ENCODE results near the gene OVAAL.
"Not testable (repeated sequence)": the region's sequence is repeated elsewhere in the genome, so short reads cannot be mapped to it uniquely, and the experiment has no call there.

The OVAAL gene

GRCh38 chr1:180540697-180541594, 17.8 kb upstream of the OVAAL start:
- no peak for DNase-seq (ENCODE audit: low read depth in 2 of 2)

GRCh38 chr1:180542113-180542837, 16.5 kb upstream of the OVAAL start:
- DNase-seq (ENCODE audit: low read depth in 2 of 2) = no peak

DNA sequence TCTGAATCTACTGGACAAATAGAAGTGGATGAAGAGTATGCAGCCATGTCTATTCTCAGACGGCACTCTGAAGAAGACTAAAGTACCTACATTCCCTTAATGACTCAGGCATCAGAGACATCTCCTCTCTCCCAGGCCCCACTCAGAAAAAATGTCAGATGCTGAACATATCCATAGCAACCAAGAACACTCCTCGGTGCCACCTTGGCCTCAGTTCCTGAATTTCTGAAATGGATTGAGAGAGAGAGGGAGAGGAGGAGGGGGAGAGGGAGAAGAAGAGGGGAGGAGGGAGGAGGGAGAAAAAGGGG, 16.0 kb upstream of the OVAAL start:
- no peak for DNase-seq (ENCODE audit: low read depth in 2 of 2)

DNA sequence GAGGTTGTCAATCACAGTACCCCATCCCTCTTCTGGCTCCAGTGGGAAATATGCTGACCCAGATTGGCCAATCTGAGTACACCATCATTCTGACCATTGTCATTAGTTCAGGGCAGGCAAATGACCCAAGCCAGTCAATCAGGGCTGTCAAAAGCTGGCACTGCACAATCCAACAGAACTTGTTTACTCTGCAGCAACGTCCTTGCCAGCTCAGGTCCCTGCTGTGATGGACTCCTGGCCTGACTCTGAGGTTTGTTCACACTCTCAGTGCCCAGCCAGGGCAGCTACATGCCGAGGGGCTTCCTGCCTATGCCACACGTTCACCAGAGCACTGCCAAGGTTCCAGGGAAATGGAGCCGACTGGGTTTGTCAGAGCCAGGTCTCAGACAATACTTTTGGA, 14.7 kb upstream of the OVAAL start:
- DNase-seq (ENCODE audit: low read depth in 2 of 2) = no peak

GRCh38 chr1:180545991-180546390, 12.8 kb upstream of the OVAAL start:
- no peak for DNase-seq (ENCODE audit: low read depth in 2 of 2)

DNA sequence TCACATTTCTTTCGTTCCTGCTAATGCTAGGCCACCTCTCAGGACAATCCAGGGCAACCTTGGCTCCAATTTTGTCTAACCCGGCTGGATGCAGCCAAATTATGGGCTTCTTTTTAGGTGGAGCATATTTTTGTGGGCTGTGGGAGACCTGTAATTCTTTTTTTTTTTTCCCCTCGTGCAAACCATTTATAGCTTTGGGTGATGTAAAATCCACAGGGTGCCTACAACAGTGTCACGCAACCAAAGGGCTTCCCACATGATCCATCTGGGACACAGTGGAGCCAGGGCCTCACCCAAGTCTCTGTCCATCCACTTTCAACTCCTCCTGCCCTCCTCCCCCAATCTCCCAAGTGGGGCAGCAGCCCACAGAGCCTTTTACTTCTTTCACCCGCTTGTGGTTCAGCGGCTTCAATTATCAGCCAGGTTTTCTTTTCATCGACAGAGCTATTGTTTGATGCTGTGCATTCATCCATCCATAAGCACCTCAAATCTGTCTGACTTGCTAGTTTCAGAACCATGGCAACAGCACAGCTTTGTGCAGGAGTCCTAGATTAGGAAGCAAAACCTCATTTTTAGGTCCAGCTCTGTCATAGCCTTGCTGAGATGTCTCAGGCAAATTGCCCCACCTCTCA, 10.0 kb upstream of the OVAAL start:
- no peak for DNase-seq (ENCODE audit: low read depth in 2 of 2)

- not testable (repeated sequence) for DNase-seq (ENCODE audit: low read depth in 2 of 2)
These were observed 9.0 kb upstream of the OVAAL start for GRCh38 chr1:180549770-180550169.

DNA sequence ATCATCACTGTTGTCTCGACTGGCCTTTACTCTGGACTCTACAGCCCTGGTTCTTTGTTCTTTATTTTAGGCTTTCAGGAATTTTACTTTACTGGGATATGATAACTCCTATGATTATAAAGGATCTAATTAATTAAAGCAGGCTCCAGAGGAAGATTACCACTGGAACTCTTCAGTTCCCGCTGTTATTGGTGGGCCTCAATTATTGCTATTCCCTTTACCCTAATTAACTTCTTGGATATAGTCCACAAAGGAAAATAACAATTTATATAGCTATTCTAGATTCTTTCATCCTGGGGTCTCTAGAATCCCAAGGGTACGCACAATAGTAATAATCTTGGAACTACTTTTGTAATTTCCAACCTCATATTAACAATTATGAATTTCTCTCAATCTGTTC, 8.5 kb upstream of the OVAAL start:
- DNase-seq (ENCODE audit: low read depth in 2 of 2) = no peak

DNA sequence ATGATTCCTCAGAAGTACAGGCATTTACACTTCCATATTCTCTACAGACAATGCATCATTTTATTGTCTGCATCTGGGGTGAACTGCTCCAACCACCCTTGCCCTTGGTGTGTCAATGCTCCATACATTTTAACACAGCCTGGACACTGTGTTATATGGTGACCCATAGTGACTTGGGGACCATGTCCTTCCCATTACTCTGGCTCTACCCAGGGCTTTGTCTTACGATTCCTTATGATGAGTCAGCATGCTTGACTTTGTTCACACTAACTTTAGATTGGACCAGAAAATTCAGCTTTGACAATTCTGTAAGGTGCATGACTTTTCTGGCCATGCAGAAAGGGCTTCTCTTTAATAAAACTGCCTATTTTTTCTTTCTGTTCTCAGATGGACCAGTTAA, 6.8 kb upstream of the OVAAL start:
- no peak for DNase-seq (ENCODE audit: low read depth in 2 of 2)

DNA sequence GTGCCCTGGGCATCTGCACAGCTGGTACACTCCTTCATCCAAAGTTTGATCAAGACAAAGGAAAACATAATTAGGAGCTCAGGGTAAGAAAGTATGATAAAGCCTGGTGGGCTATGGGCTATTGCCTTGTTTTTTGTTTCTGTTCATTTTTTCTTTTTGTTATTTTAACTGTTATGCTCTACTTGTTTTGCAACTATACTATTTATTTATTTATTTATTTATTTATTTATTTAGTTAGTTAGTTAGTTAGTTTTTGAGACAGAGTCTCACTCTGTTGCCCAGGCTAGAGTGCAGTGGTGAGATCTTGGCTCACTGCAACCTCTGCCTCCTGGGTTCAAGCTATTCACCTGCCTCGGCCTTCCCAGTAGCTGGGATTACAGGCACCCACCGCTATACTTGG, 5.7 kb upstream of the OVAAL start:
- DNase-seq (ENCODE audit: low read depth in 2 of 2) = not testable (repeated sequence)

DNA sequence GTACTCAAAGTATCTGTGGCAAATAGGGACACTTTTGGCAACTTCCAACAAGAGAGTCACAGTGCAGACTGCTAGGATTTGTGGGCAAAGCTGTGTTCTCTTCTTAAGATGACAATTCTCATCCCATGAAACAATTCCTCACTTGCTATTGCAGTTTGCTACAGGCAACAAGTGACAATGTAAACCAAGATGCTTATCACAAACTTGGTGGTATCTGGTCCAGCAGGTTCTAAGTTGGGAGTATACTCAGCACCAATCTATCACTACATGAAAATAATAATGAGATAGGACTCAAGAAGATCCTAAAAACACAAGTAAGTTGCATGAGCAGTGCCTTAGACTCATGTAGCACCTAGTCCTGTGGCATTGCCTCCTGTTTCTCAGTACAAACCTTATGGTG, 3.4 kb upstream of the OVAAL start:
- no peak for DNase-seq (ENCODE audit: low read depth in 2 of 2)

GRCh38 chr1:180560200-180560867, 1.6 kb downstream of the OVAAL start:
- no peak for DNase-seq (ENCODE audit: low read depth in 2 of 2)

DNA sequence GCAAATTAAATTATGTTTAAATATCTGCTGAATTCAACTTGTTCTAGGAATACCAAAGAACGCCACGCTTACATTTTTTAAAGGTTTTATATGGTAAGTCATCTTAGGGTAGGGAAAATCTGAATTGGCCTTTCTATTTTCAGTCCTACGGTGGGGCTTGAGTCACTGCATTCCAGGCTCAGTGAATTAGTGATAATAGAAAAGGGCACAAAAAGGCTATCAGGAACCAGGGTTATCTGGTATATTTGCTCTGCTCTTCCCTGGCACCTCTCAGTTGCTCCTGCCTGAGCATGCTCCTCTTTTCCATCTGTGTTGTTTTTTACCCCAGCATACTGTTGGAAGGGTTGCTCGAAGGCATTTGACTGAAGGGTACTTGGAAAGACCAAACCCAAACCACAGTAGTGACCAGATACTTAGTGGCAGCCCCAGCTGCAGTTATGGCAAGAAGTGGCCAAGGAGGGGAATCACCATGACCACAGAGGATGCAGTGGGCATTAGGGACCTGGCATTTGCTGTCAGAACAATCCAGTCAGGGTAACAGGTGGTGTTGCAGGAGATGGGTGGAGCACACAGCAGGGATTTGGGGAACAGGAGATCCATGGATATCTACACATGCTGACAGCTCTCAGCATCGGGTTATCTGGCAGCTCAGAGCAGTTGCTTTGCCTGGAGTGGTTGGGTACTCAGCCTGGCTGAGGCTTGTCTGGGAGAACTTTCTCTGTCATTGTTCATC, 2.3 kb downstream of the OVAAL start:
- no peak for DNase-seq (ENCODE audit: low read depth in 2 of 2)

GRCh38 chr1:180562640-180563025, 3.9 kb downstream of the OVAAL start:
- DNase-seq (ENCODE audit: low read depth in 2 of 2) = no peak

GRCh38 chr1:180563026-180563827, 4.5 kb downstream of the OVAAL start:
- DNase-seq (ENCODE audit: low read depth in 2 of 2) = no peak

DNA sequence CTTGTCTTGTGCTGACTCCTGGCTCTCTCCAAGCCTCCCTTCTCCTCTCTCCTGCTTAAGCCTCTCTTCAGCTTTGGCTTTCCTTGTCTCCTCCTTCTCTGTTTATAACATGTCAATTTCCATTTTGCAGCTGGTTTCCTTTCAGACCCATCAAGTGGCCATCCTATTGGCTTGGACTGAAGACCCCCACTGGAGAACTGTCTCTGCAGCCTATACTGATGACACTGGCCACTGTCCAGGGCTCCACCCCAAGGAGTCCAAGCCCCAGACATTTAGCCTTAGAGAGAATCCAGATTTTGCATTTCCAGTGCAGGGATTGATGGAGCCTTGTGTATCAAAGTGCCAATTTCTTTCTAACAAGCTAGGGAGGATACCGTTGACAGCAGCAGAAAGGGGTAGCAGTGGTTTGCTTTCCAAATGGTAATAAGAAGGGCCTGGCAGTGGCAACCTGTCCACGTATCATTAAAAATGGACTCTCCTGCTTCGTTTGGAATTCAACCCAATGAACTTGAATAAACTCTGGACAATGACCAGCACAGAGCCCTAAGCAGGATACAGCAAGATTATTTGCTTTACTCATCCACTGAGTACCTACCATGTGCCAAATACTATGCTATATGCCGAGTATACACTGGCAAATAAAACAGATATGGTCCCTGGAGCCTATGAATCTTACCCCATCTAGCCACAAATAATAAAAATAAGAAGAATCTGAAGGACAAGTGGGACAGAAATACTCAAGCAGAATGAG, 6.5 kb downstream of the OVAAL start:
- no peak for DNase-seq (ENCODE audit: low read depth in 2 of 2)

DNA sequence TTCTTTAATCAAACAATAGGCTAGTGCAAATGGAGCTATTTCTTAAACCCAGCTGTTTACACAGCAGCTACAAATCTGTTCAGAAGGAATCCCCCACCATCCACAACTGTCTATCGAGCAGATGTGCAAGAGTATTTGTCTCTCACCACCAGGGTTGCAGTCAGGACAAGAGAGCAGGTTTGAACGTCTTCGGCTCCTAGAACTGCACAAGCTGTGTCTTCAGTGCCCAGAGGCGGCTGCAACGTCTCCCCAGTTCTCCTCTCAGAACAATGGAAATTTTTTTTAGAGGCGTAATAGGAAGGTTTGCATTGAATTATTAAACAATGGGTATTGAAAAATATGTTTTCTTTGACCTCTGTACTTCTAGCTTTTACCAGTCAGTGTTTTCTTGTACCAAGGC, 7.3 kb downstream of the OVAAL start:
- DNase-seq (ENCODE audit: low read depth in 2 of 2) = no peak

GRCh38 chr1:180566495-180566894, 7.7 kb downstream of the OVAAL start:
- no peak for DNase-seq (ENCODE audit: low read depth in 2 of 2)

- DNase-seq (ENCODE audit: low read depth in 2 of 2) = no peak
These were observed 8.9 kb downstream of the OVAAL start for GRCh38 chr1:180567654-180568053.

- DNase-seq (ENCODE audit: low read depth in 2 of 2) = no peak
These were observed 9.4 kb downstream of the OVAAL start for GRCh38 chr1:180568184-180568583.
